GM13976 (cell line): ENCODE results near the gene LCP2.

ENCODE experiments used
- DNase-seq: peaks from one replicate; pipeline ENCODE4 v3.0.0; 2012; ENCODE audit warnings: low spot score
- in situ Hi-C: fragments of 300-500 bp; cut with MboI; formaldehyde crosslinking; loops from one replicate; pipeline ENCODE4 v1.12.0; 2022; ENCODE audit warnings: low sequenced_read_pairs, mixed read lengths, inconsistent platforms; ENCODE audit not compliant: unreplicated experiment
- TF ChIP-seq, protein P1 (sequence below): IDR thresholded peaks from 2 replicates; pipeline ENCODE4 v1.5.1; 2012; ENCODE audit warnings: borderline replicate concordance, mild to moderate bottlenecking; ENCODE audit not compliant: insufficient read depth; ENCODE audit errors: extremely low read depth, missing control alignments, control extremely low read depth

The LCP2 gene

DNA sequence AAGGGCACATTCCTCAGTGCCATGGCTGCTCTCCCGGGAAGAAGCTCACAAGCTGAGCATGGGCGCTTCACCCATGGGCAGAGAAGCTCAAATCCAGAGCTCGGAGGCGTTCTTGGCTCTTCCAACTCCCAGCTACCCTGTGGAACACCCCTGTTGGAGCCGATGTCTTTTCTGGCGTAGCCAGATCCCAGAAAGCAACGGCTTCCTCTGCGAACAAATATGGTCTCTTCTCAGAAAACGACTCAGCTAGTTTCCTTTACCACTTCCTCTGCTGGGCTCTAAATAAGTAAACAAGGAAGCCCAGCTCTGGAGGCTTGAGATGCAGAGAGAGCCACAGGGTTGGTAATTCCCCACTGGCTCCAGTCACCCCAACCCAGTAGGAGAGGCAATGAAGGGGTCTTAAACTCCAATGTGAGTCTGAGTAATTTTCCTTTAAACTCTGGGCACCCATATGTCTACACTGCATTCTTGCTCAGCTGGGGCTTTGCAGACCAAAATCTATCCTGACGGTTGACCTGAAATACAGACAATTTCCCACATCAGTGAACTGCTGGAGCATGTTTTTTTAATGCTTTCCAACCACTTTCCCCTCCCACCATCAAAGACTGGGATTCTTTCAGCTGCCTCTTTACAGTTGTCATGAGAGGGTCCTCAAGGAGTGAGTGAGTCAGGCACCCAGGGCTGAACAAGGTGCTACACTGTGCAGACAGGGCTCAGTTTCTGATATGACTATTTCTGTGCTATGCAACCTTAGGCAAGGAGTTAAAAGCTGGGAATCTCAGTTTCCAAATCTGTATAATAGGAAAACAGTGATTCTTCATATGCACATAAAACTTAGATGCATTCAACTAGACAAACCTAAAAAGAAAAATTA is at the start of gene LCP2:
Gene LCP2, minus strand, starts transcription at position 189 of the 874 bp plus-strand sequence. Its CDS starts 166 bp downstream, at position 23.
- in situ Hi-C loops: no loop called here
- TF ChIP-seq, protein P1, sequence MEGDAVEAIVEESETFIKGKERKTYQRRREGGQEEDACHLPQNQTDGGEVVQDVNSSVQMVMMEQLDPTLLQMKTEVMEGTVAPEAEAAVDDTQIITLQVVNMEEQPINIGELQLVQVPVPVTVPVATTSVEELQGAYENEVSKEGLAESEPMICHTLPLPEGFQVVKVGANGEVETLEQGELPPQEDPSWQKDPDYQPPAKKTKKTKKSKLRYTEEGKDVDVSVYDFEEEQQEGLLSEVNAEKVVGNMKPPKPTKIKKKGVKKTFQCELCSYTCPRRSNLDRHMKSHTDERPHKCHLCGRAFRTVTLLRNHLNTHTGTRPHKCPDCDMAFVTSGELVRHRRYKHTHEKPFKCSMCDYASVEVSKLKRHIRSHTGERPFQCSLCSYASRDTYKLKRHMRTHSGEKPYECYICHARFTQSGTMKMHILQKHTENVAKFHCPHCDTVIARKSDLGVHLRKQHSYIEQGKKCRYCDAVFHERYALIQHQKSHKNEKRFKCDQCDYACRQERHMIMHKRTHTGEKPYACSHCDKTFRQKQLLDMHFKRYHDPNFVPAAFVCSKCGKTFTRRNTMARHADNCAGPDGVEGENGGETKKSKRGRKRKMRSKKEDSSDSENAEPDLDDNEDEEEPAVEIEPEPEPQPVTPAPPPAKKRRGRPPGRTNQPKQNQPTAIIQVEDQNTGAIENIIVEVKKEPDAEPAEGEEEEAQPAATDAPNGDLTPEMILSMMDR: no peak
- peak; percentile 54 for DNase-seq

DNA sequence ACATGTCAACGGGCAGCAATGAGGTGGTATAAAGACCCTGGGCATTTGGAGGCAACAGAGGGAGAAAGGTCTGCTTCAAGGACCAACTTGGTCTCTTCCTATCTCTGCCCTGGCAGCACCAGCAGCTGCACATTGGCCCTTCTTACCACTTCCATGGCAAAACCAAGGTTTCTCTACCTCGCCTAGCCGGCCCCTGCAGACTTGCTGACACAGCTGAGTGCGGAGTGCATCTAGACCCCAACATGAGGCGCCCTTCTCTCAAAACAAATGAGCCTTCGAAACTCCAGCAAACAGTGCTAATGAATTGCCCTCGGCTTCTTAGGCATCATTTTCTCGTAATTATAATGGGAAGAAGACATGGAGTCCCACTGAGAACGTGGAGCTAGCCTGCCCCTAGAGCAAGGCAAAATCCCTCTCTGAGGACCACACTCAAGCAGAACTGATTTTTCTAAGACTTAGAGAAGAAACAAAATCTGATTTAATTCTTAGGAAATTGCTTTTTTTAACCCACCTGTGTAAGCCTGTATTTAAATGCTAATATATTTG is 49.5 kb upstream of the LCP2 start:
- in situ Hi-C loops: no loop called here
- no peak for DNase-seq

DNA sequence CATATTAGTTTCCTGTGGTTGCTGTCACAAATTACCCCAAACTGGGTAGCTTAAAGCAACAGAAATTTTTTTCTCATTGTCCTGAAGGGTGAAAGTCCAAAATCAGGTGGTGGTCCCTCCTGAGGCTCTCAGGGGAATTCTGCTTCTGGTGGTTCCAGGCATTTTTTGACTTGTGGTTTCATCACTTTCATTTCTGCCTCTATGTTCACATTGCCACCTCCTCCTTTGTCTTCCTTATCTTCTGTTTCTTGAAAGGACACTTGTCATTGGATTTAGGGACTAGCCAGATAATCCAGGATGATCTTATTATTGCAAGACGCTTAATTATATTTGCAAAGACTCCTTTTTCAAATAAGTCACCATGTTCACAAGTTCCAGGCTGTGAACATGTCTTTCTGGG is 48.4 kb upstream of the LCP2 start:
- DNase-seq: no peak
- TF ChIP-seq, protein P1: no peak
- in situ Hi-C loops: no loop called here

More for the DNA sequence above, 49.5 kb upstream of the LCP2 start:
- TF ChIP-seq, protein P1: no peak

- in situ Hi-C loops: no loop called here
- TF ChIP-seq, protein P1: no peak
Measured at GRCh38 chr5:170343177-170343576, 45.6 kb upstream of the LCP2 start.

GRCh38 chr5:170342153-170342725 is 44.7 kb upstream of the LCP2 start:
- DNase-seq: no peak
- TF ChIP-seq, protein P1: no peak
- in situ Hi-C loops: no loop called here

More at GRCh38 chr5:170343177-170343576, 45.6 kb upstream of the LCP2 start:
- DNase-seq: no peak

DNA sequence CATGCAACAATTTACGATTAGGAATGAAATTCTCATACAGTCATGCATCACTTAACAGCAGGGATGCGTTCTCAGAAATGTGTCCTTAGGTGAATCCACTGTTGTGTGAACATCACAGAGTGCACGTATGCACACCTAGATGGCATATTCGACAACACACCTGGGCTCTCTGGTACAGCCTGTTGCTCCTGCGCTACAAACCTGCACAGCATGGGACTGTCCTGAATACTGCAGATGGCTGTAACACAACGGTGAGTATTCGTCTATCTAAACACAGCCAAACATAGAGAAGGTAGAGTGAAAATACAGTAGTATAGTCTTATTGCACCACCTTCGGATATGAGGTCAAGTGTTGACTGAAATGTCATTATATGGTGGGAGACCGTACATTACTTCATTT is 44.0 kb upstream of the LCP2 start:
- in situ Hi-C loops: no loop called here
- no peak for DNase-seq
- TF ChIP-seq, protein P1: no peak
